NCI-H1930 (cell line): ENCODE measurements around the gene MAD2L1.

ENCODE experiments used
- DNase-seq, 2 experiments: peaks; one replicate each; lab custom pipeline; 2025; lab: John Stamatoyannopoulos, UW

MAD2L1 gene

DNA sequence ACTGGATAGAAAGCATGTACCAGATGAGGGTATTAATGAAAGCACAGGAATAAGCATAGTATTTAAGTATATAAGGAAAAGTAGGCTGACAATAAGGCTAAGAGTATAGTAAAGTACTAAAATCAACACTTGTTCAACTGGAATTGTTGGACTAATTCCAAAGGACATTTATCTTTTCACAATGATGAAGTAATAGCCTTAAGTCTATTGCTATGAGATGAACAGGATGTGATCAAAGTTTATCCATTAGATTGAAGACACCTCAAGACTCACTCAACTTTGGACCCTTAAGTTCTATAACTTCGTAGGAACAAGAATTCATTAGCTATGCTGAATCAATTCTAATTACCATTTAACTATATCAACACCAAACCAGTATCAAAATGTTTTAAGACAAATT, 7.6 kb downstream of the MAD2L1 start:
- DNase-seq, result no peak

DNA sequence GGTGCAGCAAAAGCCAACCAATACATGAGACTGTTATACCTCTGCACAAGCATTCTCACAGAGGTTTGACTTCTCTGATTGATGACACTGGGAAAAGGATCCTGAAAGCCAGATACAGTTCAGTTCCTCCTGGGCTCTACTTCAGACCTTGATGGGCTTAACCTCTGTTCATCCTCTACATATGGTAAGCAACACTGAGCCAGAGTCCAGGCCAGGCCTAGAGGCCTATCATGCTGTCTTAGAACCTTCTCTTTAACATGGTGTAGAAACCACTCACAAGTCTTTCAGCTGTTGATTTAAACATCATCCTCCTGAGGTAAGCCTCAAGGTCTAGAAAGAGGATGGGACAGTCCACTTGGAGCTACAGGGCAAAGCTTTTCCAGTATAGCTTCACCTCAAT, 9.2 kb downstream of the MAD2L1 start:
- DNase-seq, result no peak

DNA sequence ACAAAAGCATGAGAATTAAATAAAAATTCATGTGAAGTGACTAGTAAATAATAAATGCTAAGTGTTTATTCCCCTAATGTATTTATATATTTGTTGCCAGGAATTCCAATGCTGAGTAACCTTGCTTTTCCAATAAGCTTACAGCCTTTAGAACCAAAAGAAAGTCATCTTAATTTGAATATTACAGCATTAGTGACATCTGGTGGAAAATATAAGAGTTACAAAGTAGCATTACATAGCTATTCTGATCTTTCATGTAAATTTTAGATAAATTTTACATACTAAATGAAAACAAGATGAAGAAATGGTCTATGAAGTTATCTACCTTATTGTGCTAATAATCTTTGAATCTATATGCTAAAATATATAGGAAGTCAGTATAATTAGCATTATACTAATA, 10.4 kb downstream of the MAD2L1 start:
- DNase-seq, result no peak

DNA sequence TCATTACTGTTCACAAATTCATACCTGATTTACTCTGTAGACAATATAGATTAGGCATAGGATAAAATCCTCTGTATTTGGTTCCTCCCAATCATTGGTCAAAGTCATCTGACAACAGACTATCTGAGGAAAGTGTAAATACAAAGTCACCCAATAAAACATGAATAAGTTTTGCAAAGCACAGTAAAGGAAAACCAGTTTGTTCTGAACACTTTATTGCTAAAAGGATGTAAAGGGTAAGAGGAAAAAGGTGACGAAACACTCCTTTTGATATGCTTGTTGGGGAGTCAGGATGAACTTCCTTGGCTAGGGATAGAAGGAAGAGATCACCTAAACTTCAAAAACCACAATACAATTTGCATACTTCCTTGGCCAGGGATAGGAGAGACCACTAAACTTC, 10.9 kb downstream of the MAD2L1 start:
- DNase-seq, result no peak

DNA sequence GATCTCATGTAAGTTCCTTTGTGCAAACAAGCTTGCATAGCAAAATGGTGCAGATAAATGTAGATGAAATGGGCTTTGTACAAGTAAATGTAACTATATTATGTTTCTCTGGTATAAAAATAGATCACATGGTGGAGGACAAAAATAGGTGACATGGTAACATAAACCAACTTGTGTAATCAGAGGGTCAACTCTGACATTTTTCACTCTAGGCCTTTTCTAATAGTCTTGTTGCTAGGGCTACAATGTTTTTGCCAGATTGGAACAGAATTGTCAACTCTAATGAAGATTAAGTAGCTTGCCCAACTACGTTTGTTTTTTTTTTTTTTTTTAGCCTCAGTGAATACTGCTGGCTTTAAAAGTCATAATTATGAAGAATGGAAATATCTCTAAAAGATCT, 11.5 kb downstream of the MAD2L1 start:
- no peak for DNase-seq

DNA sequence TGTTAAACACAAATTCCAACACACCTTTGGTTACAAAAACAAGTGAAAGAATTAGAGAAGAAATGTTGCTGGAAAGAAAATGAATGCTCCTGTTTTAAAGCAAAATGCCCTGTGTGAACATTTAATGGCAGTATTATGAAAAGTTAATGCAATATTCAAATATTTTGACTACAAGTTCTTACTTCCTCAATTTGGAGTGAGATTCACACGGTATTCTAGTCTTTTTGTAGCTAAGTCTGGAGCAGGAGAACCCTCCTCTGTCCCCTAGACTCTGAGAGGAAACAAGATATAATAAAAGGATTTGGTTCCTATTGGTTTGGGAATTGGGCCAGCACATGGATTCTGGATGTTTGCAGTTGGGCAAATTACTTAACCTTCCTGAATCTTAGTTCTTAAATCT, 12.7 kb downstream of the MAD2L1 start:
- no peak for DNase-seq

DNA sequence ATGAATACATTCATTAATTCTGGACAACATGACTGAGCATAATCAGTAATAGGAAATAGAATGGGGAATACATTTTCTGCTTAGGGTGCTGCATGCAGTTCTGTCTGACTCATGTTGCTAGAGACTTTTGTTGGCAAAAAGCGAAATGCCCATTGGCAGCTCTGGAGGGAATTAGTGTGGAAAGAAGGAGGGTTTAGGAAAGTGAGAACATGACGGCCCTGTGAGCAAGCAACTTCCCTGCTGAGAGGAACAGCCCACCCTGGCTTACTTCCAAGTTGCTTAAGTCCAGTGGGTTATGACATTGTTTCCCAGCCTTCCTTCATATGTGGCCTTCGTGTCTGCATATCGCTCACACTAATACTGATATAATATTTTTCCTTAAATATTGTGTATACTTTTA, 13.8 kb downstream of the MAD2L1 start:
- DNase-seq, result no peak

DNA sequence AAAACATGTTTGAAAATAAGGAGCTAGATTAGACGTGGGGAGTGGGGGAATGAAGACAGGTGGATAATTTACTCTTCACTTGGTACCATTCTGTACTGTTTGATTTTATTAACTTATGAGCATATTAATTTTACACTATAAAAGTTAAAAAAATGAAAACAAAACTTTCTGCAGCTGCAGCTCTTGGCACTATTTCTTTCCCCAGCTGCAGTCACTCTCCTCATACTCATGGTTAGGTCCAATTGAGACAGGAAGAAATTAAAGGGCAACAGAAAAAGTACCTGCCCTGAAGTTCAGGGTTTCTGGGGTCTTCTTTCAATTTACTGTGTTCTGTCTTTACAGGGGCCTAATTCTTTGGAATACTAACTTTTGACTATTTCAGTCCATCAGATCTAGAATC, 15.4 kb downstream of the MAD2L1 start:
- no peak for DNase-seq

DNA sequence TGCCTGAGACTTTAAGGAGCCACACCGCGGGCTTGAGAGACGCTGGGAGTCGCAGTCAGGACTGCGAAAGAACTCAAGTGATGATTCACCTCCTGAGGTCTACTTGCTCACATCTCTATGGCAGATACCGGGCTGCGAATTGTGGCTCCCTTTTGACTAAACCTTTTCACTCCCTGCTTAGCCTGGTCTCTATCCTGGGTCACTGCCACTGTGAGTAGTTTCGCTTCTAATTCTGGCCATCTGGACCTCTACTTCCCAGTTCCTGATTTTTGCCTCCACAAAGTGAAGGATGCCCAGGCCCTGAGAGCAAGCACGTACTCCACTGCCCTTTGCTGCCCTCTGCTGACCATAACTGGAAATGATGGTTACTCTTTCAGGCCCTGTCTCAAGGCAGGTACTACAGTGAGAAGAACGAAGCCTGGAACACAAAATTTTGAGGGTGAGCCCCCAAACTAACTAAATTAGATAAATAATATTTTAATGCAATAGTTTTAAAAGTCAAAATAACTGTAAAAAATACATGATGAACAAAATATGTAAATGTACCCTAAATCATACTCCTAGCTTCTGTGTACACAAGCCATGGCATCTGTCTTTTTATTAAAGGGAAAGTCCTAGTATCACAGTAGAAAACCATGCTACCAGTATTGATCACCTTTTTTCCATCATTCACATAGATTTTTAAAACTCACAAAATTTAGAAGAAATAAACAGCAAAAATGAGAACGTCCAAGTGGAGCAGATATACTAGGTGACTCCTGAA, 16.7 kb downstream of the MAD2L1 start:
- DNase-seq, result peak in 1 of 2 experiments; percentile 73

DNA sequence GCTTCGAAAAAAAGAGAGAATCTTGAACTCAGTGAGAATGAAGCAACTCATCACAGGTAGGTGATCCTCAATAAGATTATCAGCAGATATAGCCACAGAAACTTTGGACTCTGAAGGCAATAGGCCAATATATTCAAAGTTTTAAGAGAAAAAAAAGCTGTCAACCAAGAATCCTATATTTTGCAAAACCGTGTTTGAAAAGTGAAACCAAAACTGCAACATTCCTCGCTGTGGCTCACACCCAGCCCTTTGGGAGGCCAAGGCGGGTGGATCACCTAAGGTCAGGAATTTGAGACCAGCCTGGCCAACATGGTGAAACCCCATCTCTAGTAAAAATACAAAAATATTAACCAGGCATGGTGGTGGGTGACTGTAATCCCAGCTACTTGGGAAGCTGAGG, 22.8 kb downstream of the MAD2L1 start:
- DNase-seq, result no peak

DNA sequence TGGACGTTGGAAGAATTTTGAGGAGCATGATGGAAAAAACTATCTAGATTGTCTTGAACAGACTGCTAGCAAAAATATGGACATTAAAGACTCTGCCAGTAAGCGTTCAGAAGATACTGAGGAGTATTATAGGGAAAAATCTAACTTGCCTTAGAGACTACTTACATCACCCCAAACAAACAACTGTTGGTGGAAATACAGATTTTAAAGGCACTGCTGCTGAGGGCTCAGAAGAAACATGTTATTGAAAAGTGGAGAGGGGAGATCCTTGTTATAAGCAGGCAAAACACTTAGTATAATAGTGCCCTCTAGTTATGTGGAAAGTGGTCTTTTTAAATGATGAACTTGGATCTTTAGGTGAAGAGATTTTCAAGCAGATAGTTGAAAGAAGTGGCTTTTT, 29.2 kb downstream of the MAD2L1 start:
- DNase-seq, result no peak

DNA sequence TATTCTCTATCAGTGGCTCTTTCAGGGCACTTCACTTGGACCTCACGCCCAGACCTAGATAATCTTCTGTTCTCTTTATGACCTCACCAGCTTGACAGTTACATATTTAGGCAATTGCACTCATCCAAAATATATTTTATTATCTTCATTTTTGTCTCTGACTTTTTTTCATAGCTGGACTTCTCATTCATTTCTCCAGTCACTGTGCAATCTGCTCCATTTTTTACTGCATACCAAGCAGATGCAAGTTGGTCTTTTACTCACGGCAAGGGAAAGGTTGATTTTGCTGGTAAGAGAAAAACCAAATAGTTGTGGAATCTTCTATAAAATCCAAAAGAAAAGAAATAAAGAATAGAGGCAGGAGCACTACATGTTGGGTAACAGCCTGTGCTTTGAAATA, 31.7 kb downstream of the MAD2L1 start:
- no peak for DNase-seq

DNA sequence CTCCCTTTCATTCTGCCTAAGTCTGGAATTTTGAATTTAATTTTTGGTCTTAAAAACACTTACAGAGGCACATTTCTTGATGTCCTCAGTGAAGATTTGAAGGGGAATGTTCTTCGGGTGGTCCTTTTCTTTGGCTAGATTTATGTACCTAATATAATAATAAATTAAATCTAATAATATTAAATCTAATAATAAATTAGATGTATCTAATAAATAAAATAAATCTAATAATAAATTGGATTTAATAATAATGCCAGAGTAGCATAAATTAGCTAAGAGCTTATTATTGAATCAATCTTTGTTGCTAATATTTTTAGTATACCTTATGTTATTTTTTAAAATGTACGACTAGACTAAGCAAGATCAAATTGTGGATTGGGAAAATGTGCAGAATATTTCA, 39.8 kb downstream of the MAD2L1 start:
- DNase-seq, result no peak

DNA sequence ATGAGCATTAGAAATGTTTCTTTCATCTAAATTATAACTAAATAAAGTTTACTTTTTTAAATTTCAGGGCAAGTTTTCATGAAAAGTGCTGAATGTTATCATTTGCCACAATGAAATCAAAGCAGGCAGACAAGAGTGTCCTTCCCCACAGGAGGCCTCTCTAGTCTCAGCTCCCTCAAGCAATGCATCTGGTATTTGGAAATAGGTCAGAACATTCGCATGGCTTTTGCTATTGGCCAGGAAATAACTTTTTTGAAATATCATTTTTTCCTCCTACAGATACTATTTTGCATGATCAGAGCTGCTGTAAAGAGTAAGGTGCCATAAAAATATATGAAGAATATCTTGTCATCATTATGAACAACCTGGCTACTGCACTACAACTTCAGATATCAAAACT, 41.1 kb downstream of the MAD2L1 start:
- no peak for DNase-seq

DNA sequence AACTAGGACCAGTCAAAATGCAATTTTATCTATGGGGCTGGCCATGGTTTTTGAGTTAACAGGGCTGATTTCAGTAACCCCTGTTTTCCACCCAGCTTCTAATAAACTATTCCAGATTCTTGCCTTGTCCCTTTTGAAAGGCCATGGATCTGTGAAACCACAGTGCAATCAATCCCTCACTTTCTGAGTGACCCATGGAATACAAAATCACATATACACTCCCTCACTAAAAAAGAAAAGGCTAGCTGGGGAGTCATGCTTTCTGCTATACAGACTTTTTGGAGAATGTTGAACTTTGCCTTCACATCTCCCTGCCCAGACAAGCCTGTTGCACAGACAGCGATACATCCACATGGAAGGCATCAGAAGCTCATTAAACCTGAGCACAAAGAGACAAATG, 47.9 kb downstream of the MAD2L1 start:
- DNase-seq, result no peak

DNA sequence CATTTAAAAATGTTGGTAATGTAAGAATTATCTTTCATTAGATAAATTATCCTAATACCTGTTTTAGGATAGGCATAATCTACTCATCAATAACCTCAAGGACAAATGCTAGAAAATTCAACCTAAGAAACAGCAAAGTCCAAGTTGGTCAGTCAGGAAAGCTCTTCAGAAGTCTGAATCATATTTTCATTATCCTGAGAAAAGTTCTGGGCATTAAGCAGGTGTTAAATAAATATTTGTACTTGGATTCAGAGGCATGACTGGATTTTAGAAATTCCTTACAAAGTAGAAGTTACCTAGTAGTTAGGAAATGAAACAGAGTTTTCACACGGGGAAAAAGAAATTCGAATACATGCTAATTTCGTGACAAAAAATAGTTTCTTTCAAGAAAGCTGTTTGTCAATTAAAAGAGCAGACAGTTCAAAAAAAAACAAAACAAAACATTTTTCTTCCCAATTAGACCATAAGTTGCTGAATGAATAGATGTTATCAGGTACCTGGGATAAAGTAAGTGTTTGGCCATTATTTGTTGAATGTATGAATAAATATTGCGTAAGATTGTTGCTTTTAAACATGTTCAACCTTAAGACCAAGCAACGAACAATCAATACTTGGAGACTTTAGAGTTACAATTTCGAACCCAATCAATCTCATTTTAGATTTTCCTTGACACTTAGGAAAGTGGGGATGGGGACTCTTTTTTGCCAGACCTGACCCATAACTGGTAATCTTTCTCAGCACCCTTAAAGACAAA, 48.5 kb downstream of the MAD2L1 start:
- no peak for DNase-seq

DNA sequence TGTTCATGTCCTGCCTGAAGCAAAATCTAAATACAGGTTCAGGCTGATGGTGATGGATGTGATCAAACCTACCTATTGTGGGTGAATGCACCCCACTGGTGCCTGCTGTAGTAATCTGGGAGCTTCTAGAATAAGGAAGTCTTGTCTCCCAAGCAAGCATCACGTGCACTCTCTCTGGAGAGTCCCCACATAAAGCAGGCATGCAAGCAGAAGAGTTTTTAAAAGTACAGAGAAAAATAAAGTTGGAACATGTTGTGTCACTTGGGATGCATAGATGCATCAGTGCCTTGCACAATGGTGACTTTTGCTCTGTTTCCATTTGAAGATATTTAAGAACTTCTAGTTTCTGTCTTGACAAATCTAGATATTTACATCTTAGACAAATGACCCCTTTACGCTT, 54.9 kb downstream of the MAD2L1 start:
- DNase-seq, result no peak

DNA sequence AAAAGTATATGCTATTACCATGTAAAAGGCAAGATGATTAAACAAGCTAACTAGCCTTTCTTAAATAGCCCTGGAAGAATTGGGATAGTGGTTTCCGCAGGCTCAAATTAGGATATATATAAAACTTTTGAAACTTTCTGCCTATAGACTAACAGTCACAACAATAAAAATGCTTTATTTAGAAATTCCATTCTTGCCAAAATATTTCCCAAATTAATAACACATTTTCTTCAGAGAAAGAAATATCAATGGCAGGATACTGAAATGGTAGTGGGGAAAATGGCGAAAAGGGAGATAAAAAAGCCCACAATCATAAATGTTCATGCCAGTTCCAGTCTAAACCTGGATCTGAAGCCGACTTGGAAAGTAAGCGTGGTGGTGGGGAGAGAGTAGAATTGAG, 56.0 kb downstream of the MAD2L1 start:
- DNase-seq, result no peak

DNA sequence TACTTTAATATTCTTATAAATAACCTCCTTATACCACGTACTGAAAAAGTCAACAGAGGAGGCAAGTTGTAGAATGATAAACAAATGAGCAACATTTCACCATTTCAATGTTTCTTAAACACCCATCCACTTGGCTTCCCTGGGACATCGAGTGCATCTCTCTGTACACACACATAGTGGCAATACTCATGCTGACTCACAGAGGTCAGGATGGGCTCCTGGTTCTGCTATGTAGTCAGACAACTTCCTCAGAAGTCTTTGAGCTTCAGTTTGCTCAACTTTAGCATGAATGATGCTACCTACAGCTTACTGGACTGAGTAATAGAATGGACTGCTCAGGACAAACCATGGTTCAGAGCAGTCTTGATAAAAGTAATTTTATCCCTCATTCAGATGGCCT, 56.9 kb downstream of the MAD2L1 start:
- DNase-seq, result no peak

DNA sequence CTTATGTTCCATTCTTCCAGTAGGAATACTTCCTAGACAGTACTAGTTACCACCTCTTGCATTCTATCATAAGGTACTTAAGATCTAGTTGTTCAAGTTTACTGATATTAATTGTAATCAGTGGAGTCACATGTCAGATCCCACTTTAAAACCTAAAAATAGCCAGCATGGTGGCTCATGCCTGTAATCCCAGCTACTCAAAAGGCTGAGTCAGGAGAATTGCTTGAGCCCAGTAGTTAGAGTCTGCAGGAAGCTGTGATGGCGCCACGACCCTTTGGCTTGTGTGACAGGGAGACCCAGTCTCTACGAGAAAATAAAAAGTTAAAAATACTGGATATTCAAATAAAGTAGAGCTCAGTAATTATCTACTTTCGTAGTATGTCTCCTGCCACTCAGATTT, 57.7 kb downstream of the MAD2L1 start:
- no peak for DNase-seq

DNA sequence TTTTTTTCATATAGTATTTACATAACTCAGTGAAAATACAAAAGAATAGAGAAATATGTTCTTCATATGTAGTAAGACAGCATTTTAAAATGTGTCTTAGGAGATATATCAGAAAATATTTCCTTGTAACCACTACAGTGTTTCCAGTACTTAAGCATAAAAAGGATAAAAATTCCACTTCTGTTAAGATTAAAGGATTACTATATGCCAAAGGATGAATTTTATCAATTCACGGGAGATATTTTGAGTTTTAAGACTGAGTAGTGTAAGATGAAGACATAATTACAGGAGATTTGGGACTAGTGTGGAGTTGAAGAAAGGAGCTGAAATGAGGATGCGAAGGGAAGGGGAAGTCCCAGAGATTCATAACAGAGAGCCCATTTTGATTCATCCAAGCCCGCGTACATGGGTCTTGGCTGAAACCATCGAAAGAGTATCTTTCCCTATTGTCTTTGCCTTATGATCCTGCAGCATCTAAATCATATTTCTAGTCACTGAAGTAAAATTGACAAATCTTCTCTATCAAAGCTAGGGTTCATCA, 58.7 kb downstream of the MAD2L1 start:
- no peak for DNase-seq

DNA sequence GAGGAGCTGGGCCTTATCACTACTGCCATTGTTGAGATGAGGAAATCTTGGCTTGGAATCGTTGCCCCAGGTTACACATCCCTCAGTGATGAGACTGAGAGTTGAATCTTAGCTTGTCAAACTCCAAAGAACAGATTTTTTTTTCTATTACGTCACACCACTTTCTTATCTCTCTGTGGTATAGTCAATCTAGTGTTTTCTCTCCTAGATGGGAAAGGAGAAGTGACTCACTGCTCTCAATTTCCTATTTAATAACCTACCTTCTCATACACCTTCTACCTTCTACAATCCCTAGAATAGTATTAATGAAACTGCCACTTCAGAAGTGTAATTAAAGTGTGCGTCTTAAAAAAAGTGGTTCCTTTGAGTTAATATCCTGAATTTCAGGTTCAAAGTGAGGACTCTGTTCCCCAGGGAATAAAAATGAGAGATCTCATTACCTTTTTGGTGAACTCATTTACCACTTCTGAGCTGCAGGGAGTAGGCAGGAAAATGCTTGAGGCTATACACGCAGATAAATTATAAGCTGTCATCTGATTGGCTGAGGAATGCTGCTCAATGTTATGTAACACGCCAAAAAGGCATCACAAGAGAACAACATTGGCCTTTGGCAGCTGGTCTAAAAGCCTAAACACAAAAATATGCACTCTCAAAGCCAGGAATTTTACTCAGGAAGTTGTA, 59.3 kb downstream of the MAD2L1 start:
- DNase-seq, result no peak
